Measurements from ENCODE around the gene SULT6B1.
"Not testable (repeated sequence)": the region's sequence is repeated elsewhere in the genome, so short reads cannot be mapped to it uniquely, and the experiment has no call there.

SULT6B1 gene, protein sequence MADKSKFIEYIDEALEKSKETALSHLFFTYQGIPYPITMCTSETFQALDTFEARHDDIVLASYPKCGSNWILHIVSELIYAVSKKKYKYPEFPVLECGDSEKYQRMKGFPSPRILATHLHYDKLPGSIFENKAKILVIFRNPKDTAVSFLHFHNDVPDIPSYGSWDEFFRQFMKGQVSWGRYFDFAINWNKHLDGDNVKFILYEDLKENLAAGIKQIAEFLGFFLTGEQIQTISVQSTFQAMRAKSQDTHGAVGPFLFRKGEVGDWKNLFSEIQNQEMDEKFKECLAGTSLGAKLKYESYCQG

DNA sequence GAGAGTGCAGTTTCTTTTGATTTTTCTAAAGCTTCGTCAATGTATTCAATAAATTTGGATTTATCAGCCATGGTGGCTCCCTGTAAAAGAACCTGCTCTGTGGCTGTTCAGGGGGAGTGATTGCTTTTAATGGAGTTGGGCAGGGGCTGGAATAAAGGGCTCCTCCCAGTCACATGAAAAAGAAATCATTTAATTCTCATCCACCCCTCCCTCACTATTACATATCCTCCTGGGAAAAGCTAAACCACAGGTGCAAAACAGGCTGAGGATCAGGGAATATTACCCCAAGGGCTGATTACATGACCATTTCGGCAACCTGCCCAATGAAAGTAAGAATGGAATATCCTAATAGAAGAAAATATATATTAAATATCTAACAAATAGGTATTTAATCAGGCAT is at the start of gene SULT6B1:
TSS of gene SULT6B1 (minus strand) at position 101 of the 400 bp plus-strand sequence. CDS start at position 71, 30 bp downstream.
- DNase-seq (ENCODE audit: low read depth): no peak

DNA sequence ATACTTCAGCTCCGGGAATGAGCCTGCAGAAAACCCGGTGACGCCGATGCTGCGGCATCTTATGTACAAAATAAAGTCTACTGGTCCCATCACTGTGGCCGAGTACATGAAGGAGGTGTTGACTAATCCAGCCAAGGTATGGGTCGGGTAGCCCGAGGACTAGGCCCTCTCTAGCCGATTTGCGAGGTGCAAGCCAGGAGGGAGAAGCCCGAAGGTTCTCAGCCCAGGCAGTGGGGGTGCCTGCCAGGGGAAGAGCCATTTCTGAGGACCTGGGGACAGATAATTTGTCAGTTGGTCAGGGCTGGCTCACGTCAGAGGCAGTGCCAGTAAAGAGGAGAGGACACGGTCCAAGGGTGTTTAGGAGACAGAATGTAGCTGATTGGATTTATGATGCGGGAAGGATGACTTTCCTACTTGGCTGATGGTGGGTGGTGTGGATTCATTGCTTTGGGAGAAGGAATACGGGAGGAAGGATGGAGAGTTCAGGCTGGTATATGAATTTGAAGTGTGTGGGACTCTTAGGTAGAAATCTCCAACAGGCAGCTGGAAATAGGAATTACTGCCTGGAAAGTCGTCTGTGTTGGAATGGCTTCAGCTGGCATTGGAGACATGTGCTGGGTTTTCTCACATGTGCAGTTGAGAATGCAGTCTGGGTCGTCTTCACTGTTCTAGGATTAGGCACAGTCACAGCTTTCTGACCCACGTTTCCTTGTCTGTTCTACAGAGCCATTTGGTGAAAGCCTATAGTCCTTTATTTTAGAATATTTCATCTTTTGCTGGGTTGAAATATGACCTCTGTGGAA is 43.9 kb upstream of the SULT6B1 start:
- no peak for DNase-seq (ENCODE audit: low read depth)

DNA sequence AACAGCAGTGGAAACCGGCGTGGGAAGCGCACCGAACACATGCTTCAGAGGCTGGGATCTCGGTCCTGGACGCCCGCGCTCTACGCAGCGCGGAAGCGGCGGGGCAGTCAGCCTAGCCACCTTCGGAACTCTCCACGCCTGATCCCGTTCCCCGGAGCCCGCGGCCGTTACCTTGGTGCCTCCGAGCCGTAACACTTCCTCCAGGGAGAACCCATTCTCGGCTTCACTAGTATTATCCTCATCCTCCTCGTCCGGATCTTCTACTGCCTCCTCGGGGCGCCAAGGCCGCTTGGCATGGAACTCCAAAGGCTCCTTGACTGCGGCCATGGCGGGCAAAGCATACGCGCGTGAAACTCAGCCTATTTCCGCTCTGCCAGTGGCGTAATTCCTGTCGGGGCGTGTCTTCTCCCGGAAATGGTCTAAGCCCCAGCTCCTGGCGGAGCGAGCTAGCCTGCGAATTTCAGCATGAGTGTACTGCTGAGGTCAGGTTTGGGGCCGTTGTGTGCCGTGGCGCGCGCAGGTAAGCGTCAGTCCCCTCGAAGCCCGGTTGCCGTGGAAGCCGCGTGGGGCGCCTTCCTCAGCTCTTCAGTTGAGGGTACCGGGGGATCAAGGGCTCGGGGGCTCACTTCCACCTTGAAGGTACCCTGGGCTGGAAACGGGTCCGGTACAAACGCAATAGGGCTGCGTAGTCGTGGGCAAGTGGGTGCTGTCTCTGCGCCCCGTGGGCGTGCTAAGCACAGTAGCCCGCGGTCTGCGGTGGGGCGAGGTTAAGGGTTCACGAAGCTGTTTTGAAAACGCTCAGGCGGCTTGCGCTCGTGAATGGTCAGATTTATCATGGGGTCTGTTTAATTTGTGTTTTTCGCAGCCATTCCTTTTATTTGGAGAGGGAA is 43.0 kb upstream of the SULT6B1 start, which contains the start of the genes CEBPZ and NDUFAF7:
TSS of gene CEBPZ (minus strand) at position 356 of the 890 bp plus-strand sequence. CDS start at position 327, 29 bp downstream.
TSS of gene NDUFAF7 (plus strand) at position 418 of the 890 bp plus-strand sequence. CDS start at position 466, 48 bp downstream.
- DNase-seq (ENCODE audit: low read depth): peak; percentile 96

DNA sequence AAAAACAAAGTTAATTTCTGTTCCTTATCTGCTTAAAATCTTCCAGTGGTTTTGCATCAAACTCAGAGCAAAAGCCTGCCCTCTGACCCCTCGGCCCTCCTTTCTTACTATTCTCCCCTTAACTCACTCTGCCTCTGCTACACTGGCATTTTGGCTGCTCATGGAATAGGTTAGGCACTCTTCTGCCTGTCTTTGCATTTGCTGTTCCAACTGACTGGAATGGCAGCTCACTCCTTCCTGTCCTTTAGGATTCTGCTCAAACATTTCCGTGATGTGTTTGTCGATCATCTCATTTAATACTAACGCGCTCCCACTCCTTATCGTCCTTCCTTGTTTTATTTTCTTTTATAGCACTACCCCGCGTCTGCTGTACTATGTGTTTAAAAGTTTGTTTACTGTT is 42.1 kb upstream of the SULT6B1 start:
- peak; percentile 37 for DNase-seq (ENCODE audit: low read depth)

- no peak for DNase-seq (ENCODE audit: low read depth)
Measured at GRCh38 chr2:37228788-37229187, 40.3 kb upstream of the SULT6B1 start.

GRCh38 chr2:37226863-37227262 is 38.4 kb upstream of the SULT6B1 start:
- no peak for DNase-seq (ENCODE audit: low read depth)

- not testable (repeated sequence) for DNase-seq (ENCODE audit: low read depth)
Measured at GRCh38 chr2:37225129-37225528, 36.7 kb upstream of the SULT6B1 start.

DNA sequence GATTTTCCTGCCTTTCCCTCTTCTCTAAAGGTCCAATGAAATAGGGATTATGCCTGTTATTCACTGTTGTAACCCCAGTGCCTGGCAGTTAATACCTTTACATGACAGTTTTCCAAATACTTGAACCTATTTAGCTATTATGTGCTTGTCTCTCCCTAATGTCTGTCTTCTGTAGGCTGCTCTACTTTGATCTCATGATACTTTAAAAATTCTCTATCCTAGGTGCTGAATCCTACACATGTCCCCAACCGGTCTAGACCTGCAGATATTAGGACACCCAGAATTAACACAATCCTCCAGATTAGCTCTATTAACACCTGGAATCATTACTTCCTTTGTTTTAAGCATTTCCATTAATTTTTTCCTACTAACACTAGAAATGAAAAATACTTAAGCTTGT is 35.6 kb upstream of the SULT6B1 start:
- no peak for DNase-seq (ENCODE audit: low read depth)

DNA sequence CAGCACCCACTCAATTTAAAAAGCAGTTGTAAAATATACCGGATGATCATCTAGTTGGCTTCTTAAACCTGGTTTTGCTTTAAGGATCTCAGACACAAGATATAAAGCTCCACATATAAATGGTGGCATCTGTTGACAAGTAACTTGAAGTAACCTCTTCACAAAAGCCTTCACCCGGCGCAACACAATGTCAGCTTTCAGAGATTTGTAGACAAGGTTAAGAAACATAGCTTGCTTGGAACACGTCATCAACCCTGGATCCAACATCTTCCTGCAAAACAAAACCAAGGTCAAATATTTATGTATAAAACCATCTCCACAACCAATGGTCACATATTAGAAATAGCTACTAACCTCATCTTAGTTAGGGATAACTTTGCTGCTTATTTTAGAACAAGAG is 34.7 kb upstream of the SULT6B1 start:
- DNase-seq (ENCODE audit: low read depth): no peak

DNA sequence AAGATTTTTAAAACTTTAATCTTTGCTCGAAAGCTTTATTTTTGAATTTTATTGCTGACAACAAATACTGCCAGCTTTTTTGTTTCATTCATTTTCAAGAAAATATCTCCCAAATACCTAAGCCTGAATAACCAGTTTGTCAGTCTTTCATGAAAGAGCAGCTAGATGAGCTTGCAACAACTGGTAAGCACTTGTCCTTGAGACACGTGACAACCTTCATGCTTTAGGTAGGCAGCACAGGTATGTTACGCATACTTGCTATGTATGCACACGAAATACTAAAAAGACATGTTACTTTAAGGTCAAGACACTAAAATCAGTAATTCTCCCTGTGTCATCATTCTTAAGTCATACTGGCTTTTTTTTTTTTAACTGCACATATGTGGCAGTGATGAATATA is 30.6 kb upstream of the SULT6B1 start:
- DNase-seq (ENCODE audit: low read depth): no peak

- DNase-seq (ENCODE audit: low read depth): no peak
Measured at GRCh38 chr2:37215250-37215649, 26.8 kb upstream of the SULT6B1 start.

- no peak for DNase-seq (ENCODE audit: low read depth)
Measured at GRCh38 chr2:37211939-37212338, 23.5 kb upstream of the SULT6B1 start.

DNA sequence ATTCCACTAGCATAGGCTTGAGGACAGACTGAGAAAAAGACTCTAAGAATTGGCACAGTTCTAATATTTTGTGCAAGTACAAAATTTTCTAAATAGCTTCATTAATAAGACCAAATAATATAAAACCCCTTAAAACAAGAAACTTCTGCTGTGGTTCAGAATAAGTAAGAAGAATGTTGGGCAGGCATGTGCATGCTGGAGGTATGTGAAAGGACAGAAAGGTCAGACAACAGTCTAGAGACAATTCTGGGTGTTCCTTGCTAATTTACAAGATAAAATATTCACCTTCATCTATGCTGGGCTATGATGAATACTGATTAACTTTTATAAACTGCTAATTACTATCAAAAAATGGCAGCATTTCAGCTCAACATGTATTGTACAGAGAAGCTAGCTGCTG is 22.7 kb upstream of the SULT6B1 start:
- DNase-seq (ENCODE audit: low read depth): no peak

- DNase-seq (ENCODE audit: low read depth): not testable (repeated sequence)
Measured at GRCh38 chr2:37206760-37207159, 18.3 kb upstream of the SULT6B1 start.

DNA sequence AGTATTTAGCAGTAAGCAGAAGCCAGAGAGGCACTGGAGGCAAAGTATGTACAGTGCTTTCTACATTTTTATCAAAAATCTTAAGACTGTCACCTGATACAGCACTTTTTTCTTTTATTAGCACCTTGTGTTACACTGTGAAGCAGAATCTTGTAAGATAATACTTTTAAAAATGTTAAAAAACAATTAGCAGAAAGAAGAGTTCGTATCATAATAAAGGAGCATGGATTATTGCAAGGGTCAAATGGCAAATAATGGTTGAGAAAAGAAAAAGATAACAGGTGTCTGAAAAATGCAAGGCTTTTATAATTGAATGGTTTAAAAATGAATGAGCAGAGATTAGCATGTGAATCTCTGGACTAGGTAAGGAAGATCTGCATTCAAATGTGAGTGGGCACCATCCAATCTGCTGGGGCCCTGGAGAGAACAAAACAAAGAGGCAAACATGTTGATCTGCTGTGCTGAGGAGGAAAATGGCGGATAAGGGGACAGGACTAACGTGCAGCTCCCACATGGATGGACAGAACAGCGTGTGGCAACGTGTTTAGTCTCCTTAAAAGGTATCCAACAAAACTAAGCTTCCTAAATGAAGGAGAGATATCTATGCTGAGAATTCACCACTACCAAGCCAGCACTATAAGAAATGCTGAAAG is 17.3 kb upstream of the SULT6B1 start:
- no peak for DNase-seq (ENCODE audit: low read depth)

- DNase-seq (ENCODE audit: low read depth): not testable (repeated sequence)
Measured at GRCh38 chr2:37205071-37205661, 16.7 kb upstream of the SULT6B1 start.

- DNase-seq (ENCODE audit: low read depth): no peak
Measured at GRCh38 chr2:37203708-37204107, 15.2 kb upstream of the SULT6B1 start.

DNA sequence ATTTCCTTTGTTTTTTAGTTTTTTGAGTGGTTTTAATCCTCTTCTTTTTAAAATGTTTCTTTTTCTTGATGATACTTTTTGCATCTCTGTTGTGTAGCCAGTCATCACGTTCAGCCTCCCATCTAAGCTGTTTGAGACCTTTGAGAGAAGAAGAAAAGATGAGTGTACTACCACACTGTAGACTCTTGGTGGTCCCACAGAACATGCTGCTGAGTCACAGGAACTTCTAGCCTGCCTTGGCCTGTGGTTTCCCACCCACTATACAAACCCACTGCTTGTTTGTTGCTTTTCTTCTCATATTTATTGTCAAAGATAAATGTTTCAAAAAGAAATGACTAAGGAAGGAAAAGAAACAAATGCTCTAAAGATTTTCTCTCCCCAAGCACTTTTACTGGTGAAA is 13.3 kb upstream of the SULT6B1 start:
- DNase-seq (ENCODE audit: low read depth): peak; percentile 71

- no peak for DNase-seq (ENCODE audit: low read depth)
Measured at GRCh38 chr2:37201208-37201607, 12.7 kb upstream of the SULT6B1 start.

DNA sequence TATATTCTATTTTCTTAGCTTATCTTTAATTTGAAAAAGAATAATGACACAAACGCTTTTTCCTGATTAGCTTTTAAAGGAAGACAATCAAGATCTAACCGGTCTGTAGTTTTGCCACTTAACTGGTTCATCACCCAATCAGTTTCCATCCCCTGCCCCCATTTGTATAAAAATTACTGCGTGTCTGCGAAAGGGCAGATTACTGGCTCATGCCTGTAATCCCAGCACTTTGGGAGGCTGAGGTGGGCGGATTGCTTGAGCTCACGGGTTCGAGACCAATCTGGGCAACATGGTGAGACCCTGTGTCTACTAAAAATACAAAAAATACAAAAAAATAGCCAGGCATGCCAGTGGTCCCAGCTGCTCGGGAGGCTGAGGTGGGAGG is 10.2 kb upstream of the SULT6B1 start:
- no peak for DNase-seq (ENCODE audit: low read depth)

Data from ELR (cell line).